Right lung (tissue), 5 donors: ENCODE measurements around the gene ALG1. TPM values are rescaled to one million over a fixed set of nuclear protein-coding genes. Genes with fewer than 3 reads are reported as not detected.
A peak's percentile ranks its signal among the peaks of the same experiment; 100 is the strongest.
"Not testable (repeated sequence)": the region's sequence is repeated elsewhere in the genome, so short reads cannot be mapped to it uniquely, and the experiment has no call there.

Source experiments
- DNase-seq, 2 donors: peaks; one replicate each; pipeline ENCODE4 v3.0.0-alpha.2; 2013
- polyA plus RNA-seq, 5 donors: library from polyadenylated mRNA; unstranded; fragments of 120-200 nt; gene quantifications; one replicate each; pipeline versions ENCODE4 v1.2.1 to v1.2.3, GENCODE V29; 2013; ENCODE audit warnings: inconsistent platforms in 1 of 5, low replicate concordance in 1 of 5; ENCODE audit not compliant: insufficient read length in 5 of 5, insufficient read depth in 1 of 5

The ALG1 gene
- polyA plus RNA-seq, 5 donors = 17.9 to 23.4 (median 20.0) TPM

DNA sequence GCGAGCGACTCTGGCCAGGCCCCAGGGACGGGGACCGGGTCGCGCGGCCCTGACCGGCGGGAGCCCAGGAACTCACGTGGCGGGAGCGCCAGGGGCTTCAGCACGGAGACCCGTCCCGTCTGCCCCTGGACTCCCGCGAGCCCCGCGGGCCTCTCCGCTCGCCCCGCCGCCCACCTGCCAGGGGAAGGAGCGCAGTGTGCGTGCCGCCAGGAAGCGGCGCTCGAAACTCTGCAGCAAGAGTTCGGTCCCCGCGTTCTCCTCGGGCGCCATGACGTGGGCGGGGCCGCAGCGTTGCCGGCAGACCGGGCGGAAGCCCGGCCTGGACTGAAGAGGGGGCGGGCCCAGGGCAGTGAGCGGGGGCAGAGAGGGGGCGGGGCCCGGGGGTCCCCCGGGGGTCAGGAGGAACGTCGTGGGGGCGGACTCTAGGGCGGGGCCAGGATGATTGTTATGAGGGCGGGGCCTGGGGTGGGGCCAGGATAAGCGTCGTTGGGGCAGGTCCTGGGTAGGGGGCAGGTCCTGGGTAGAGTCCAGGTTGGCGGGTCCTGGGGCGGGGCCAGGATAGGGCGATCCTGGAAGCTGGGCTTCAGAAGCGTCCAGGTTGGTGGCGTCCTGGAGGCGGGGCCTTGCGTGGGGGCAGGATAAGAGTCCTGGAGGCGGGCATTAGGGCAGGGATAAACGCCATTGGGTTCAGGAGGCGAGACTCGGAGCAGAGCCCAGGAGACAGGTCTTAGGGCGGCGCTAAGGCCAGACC, 26.0 kb downstream of the ALG1 start, which contains the start of gene EEF2KMT:
Gene EEF2KMT (minus strand): TSS at position 326 of the 751 bp plus-strand sequence. CDS start 56 bp downstream, at position 270.
- DNase-seq = peak; percentile 98

GRCh38 chr16:5098221-5099159, 26.8 kb downstream of the ALG1 start:
- DNase-seq = peak; percentile 73 to 80

DNA sequence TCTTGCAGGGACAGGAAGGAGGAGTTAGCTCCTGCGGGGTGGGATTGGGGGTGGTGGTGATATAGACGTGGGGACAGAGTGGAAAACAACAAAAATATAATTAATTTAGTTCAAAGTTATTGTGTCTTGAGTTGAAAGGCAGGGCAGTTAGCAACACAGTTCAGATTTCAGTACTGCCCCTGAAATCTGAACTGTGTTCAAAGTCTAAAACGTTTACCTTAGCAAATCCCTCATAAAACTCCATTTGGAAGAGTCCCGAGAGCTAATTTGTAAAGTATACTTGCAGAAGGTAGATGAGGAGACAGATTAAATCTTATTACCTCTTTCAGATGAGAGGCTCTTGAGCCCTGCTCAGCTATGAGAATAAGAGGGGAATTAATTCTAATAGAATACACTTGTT, 27.5 kb downstream of the ALG1 start:
- DNase-seq = not testable (repeated sequence)

- DNase-seq = not testable (repeated sequence)
Measured at GRCh38 chr16:5103296-5104032, 31.8 kb downstream of the ALG1 start.

- not testable (repeated sequence) for DNase-seq
Measured at GRCh38 chr16:5105039-5105438, 33.4 kb downstream of the ALG1 start.

DNA sequence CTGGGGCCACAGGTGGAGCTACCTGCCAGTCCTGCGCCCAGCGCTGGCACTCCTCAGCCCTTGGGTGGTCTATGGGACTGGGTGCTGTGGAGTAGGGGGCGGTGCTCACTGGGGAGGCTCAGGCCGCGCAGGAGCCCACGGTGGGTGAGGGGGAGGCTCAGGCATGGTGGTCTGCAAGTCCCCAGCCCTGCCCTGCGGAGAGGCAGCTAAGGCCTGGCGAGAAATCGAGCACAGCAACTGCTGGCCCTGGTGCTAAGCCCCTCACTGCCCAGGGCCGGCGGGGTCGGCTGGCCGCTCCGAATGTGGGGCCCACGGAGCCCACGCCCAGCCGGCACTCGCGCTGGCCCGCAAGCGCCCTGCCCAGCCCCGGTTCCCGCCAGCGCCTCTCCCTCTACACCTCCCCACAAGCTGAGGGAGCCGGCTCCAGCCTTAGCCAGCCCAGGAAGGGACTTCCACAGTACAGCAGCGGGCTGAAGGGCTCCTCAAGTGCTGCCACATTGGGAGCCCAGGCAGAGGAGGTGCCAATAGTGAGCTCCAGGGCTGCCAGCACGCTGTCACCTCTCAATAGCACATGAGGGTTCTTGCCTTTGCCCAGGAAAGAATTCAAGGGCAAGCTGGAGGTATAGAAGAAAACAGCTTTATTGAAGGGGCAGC, 37.0 kb downstream of the ALG1 start:
- DNase-seq = no peak

DNA sequence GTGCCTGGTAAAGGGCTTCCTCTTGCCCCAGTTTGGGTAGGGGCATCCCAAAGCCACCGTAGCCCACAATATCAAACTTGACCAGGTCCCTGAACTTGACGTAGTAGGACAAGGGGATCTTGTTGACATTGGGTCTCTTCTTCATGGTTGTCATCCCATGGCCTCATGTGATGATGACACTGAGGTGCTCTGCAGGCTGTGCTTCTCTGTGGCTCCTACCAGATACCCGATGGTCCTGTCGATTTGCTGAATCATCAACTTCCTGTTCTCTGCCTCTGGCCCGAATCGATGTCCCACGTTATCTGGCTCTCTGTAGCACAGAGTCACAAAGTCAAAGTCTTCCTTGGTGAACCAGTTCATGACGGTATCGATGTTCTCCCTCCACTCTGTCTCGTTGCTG, 39.3 kb downstream of the ALG1 start:
- not testable (repeated sequence) for DNase-seq

GRCh38 chr16:5116780-5117295, 45.2 kb downstream of the ALG1 start:
- not testable (repeated sequence) for DNase-seq

DNA sequence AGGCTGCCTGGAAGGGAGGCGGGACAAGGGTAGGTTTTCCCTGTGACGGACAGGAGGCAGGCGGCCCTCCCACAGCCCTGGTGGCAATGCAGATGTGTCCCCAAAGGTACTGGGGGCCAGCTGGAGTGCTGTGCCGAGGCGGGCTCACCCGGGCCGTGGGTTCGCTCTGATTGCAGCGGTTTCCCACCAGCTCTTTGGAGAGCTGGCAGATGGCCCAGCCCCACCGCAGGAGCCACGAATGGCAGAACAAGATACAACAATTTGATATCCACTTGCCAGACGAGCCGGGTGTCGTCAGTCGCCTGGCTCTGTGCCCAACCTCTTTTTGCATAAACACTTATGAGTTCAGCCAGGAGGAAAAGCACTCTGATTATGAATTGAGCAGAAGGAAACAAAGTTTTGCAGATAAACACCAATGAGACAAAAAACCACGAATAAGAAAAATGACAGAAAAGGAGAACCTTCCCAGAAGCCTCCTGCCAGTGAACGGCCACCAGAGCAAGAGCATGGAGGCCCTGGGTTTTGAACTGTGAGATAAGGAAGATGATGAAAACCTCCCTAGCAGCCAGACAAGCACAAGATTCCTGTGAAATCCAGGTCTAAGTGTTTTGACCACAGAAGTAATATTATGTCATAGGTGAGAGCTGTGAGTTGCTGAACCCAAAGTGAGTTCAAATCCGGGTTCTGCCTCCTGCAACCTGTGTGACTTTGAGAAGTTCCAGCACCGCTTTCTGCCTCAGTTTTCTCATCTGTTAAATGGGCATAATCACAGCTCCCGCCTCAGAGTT, 45.9 kb downstream of the ALG1 start:
- DNase-seq = peak; percentile 62 to 63

DNA sequence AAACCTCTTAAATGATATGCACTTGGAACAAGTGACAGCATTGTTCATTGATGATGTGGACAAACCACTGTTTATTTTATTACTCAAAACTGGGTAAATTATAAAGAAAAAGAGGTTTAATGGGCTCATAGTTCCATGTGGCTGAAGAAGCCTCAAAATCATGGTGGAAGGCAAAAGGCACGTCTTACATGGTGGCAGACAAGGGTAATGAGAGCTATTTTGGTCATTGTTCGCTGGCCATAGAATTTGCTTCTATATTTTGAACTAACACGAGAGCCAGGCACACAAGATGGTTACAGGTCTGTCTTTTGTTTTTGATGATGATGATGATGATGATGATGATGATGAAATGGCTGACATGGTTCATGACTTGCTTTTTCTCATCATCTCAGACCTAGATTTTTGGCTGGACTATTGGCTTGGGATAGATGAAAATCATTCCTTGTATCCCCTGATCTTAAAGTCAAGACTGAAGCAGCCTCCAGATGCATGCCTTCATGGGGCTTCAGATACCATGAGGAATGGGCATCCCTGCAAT, 59.9 kb downstream of the ALG1 start:
- DNase-seq = not testable (repeated sequence)

DNA sequence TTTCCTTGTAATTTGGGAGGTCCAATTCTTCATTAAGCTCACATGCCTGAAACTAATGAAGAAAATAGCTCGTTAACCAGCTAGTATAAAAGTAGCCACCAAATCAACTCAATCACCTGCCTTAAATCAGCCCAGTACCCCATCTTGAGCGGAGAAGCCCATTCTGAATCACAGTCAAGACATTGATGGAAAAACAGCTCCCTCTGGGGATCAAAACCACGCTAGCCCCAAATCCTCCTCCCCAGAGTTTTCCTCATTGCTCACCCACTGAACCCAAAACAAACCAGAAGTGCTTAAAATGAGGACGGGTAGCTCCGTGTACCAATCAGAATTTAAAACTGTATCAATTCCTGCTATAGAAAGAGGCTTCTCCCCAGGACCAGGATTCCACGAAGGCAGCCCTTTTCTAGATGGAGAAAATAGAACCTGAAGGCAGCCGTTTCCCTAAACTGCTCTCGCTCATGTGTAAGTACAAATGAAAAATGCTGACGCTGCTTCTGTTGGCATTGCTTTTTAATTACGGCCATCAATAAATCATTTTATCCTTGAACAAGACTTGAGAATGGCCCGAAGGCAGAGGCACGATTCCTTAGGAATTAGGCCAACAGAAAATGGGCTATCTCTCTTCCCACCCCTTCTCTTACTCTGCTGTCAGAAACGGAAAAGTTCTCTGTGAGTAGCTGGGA, 61.4 kb downstream of the ALG1 start:
- peak in 1 of 2 donors; percentile 3 for DNase-seq

GRCh38 chr16:5134739-5135452, 63.3 kb downstream of the ALG1 start:
- DNase-seq = peak in 1 of 2 donors; percentile 5

Other genes with a start within 250 kb of the ALG1 start
- 100 to 1,000 TPM; 110 to 125 (median 122) TPM for gene GLYR1, start 224.6 kb upstream of the ALG1 start, polyA plus RNA-seq
- gene UBN1, start 224.4 kb upstream of the ALG1 start, polyA plus RNA-seq = 10 to 100 TPM; 29.7 to 38.2 (median 31.1) TPM
- gene PPL, start 134.7 kb upstream of the ALG1 start, polyA plus RNA-seq = 10 to 100 TPM; 26.7 to 44.8 (median 33.1) TPM
- gene SEC14L5, start 113.5 kb upstream of the ALG1 start, polyA plus RNA-seq = under 1 TPM; 0.29 to 0.38 (median 0.31) TPM
- 10 to 100 TPM in 1 of 5 donors, 1 to 10 TPM in 4; 6.5 to 10.6 (median 8.4) TPM for gene NAGPA, start 37.9 kb upstream of the ALG1 start, polyA plus RNA-seq
- 100 to 1,000 TPM in 4 of 5 donors, 10 to 100 TPM in 1; 90.4 to 156 (median 146) TPM for gene C16orf89, start 5.9 kb upstream of the ALG1 start, polyA plus RNA-seq
- 10 to 100 TPM; 11.6 to 14.7 (median 13.1) TPM for gene EEF2KMT, start 26.0 kb downstream of the ALG1 start, polyA plus RNA-seq